Epithelial cell of esophagus (primary cell): ENCODE data around the gene MACIR.

ENCODE experiments used
- DNase-seq: peaks from one replicate; pipeline ENCODE4 v3.0.0; 2010; ENCODE audit warnings: low read depth
- H3K4me3 ChIP-seq: 2 replicates; pipeline ENCODE4 v1.5.1; 2011; ENCODE audit warnings: mild to moderate bottlenecking, low read length, control low read depth
- TF ChIP-seq, protein P1 (sequence below): IDR thresholded peaks from 2 replicates; pipeline ENCODE4 v1.5.1; 2011; ENCODE audit warnings: low read depth, mild to moderate bottlenecking, low read length, control low read depth, inconsistent platforms; ENCODE audit not compliant: insufficient read depth; ENCODE audit errors: missing control alignments

Gene MACIR

DNA sequence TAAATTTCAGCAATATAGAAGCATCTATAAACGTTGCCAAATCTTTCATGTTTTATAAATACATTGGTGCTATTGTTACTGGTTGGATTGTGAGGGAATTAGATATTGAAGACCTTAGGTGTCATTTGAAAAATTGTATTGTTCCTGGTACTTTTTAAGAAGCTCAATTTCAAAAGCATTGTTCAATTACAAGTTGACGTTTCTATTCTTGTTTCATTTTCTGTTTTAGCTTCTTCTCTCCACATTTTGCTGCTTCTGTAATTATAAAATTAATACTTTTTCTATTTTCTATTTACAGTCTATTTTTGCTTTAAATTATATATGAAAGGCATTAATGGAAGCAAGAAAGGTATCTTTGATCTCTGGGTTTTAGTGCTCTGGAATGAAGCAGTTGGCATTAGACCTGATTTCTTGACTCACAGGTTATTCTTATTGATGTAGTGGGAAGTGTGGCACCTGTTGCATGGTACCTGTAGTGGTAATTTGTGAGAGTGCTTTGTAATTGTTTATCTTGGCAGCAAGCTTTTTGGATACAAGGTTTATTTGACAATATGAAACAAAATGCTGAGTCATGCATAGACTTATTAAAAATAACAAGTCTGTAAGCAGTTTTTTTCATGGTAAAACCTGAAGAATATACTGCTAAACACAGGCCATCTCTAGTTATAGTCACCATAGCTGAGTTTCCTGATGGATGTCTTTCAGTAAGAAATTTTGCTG is 13.2 kb downstream of the MACIR start:
- no peak overlapping the region for H3K4me3 ChIP-seq
- peak; percentile 10 for DNase-seq
- TF ChIP-seq, protein P1, sequence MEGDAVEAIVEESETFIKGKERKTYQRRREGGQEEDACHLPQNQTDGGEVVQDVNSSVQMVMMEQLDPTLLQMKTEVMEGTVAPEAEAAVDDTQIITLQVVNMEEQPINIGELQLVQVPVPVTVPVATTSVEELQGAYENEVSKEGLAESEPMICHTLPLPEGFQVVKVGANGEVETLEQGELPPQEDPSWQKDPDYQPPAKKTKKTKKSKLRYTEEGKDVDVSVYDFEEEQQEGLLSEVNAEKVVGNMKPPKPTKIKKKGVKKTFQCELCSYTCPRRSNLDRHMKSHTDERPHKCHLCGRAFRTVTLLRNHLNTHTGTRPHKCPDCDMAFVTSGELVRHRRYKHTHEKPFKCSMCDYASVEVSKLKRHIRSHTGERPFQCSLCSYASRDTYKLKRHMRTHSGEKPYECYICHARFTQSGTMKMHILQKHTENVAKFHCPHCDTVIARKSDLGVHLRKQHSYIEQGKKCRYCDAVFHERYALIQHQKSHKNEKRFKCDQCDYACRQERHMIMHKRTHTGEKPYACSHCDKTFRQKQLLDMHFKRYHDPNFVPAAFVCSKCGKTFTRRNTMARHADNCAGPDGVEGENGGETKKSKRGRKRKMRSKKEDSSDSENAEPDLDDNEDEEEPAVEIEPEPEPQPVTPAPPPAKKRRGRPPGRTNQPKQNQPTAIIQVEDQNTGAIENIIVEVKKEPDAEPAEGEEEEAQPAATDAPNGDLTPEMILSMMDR, result no peak

DNA sequence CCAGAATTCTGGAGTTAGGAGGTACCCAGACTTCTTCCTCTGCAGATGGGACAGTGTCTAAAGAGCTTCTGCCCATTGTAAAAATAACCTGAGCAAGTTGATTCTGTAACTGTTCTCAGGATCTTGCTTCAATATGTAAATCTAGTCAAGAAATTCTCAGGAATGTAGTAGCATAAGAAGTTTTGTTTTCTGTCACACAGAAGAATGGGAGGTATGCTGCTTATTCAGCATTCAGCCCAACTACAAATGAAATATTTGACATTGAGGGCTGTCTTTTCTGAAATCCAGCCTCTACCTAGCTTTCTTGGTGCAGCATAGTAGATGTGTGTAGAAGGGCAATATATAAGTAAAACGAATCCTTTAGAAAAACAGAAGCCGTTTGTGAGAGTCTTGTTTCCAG is 13.8 kb downstream of the MACIR start:
- TF ChIP-seq, protein P1, result no peak
- H3K4me3 ChIP-seq, result no peak overlapping the region
- no peak for DNase-seq

DNA sequence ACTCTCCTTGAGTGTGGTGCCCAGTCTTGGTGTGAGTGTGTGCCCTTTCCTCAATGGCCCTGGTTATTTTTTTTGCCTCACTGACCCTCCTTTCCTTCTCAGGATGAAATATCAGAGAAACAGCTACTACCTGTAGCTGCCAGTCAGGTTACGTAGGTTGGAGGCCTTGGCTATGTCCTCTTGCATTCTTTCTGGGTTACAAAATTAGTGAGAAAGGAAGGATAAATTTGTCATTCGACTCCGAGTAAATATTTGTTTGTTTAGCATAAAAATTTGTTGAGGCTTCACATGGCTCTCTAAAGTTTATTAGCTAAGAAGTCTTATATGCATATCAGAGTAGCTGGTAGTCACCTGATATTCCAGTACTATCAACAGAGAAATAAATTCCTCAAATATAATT is 15.4 kb downstream of the MACIR start:
- no peak overlapping the region for H3K4me3 ChIP-seq
- TF ChIP-seq, protein P1, result no peak
- no peak for DNase-seq

DNA sequence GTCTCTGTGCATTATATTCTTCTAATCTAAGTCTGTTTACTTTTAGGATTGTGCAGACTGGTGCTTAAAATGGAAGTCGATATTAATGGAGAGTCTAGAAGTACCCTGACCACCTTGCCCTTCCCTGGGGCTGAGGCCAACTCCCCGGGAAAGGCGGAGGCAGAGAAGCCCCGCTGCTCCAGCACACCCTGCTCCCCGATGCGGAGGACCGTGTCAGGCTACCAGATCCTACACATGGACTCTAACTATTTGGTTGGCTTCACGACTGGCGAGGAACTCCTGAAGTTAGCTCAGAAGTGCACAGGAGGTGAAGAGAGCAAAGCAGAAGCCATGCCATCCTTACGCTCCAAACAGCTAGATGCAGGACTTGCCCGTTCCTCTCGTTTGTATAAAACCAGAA is 17.3 kb downstream of the MACIR start:
- DNase-seq, result no peak
- TF ChIP-seq, protein P1, result no peak

DNA sequence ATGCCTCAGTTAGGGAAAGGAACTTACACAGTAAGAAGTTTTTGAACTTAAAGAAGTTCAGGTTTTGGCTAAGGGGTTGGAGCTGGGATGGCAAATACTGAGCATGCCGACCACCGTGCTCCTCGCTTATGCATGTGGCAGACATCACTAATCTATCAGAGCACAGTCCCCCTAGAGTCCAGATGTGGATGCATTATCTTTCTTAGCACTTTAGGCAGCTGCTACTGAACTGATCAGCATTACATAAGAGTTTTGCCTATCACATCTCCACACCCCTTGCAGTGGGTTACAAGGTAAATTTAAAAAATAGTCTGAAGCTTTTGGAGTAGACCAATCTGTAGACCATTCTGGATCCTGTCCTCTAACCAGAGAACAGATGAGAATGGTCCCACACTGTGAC is 22.4 kb downstream of the MACIR start:
- no peak overlapping the region for H3K4me3 ChIP-seq
- TF ChIP-seq, protein P1, result no peak
- no peak for DNase-seq

More for the DNA sequence above, 17.3 kb downstream of the MACIR start:
- H3K4me3 ChIP-seq, result no peak overlapping the region

DNA sequence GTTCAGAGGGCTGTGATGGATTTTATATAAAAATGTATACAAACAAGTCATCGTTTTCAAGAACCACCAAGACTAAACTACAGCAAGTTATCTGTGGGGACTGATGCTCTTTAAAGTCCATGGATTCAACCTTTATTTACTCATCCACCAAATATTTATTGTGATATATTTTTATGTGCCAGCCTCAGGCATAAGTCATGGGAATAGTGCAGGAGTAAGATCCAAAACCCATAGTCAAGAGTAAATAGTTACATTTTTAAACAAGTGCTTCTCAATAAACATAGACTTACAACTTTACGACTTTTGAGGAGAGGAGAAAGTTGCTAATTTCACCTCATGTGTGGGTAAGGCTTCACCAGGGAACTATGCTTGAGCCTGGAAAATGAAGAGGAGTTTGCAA is 24.6 kb downstream of the MACIR start:
- no peak overlapping the region for H3K4me3 ChIP-seq
- TF ChIP-seq, protein P1, result no peak
- DNase-seq, result no peak

DNA sequence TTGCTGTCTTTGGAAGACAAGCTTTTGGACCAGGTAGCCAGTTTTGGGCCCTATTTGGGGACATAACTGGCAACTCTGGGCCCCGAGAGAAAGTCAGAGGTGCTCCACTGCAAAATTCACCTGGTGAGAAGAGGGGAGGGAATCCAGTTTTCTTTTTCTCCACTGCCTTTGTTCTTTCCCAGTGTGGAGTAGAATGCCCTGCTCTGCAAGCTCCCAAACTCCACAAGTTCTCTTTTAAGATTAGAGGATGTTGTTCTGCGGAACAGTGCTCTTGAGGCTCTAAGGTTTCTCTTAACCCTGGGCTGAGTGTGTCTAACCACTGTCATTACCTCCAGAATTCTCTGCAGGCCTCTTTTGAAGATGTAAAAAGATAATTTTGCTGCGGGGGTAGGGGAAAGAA is 25.3 kb downstream of the MACIR start:
- TF ChIP-seq, protein P1, result no peak
- no peak for DNase-seq

More for the DNA sequence above, 25.3 kb downstream of the MACIR start:
- no peak overlapping the region for H3K4me3 ChIP-seq
